ENCODE data around the gene APH1A. TPM values are rescaled to one million over a fixed set of nuclear protein-coding genes. Genes with fewer than 3 reads are reported as not detected.

APH1A gene
- total and polyA plus RNA-seq, 2 of the 13 experiments (the other 11 are each of a cell fraction or from before 2014, with no cell fraction given) = 114 to 130 TPM

- TF ChIP-seq ZBED4 (CRISPR knock-in tag; IDR thresholded peaks at IDR 0.05; ENCODE audit: borderline replicate concordance) (no peak), TCF7 (IDR thresholded peaks at IDR 0.05; ENCODE audit: low read depth) (no peak), LCORL (IDR thresholded peaks at IDR 0.05) (no peak), LCORL (CRISPR knock-in tag; IDR thresholded peaks at IDR 0.05) (peak; percentile 79), ZNF12 (CRISPR knock-in tag; IDR thresholded peaks at IDR 0.05) (0 out of 2 replicates have a peak, but pooled peaks have one; percentile 41), ZMAT5 (CRISPR knock-in tag; IDR thresholded peaks at IDR 0.05; ENCODE audit: borderline replicate concordance, low read depth) (no peak), ZNF574 (CRISPR knock-in tag; IDR thresholded peaks at IDR 0.05) (no peak; the same call in 1 of the 2 replicates), ZNF768 (CRISPR knock-in tag; IDR thresholded peaks at IDR 0.05) (no peak), MED13 (CRISPR knock-in tag; IDR thresholded peaks at IDR 0.05) (no peak), ZBTB1 (CRISPR knock-in tag; IDR thresholded peaks at IDR 0.05; ENCODE audit: borderline replicate concordance) (no peak), ZNF510 (CRISPR knock-in tag; IDR thresholded peaks at IDR 0.05; ENCODE audit: low read depth) (peak; percentile 80), NFAT5 (CRISPR knock-in tag; IDR thresholded peaks at IDR 0.05) (no peak), GLI4 (CRISPR knock-in tag; IDR thresholded peaks at IDR 0.05; ENCODE audit: borderline replicate concordance) (no peak), ZNF317 (CRISPR knock-in tag; IDR thresholded peaks at IDR 0.05) (no peak), SP140L (CRISPR knock-in tag; IDR thresholded peaks at IDR 0.05; ENCODE audit: borderline replicate concordance) (no peak), ZMYM4 (CRISPR knock-in tag; IDR thresholded peaks at IDR 0.05) (no peak), ZNF670 (CRISPR knock-in tag; IDR thresholded peaks at IDR 0.05; ENCODE audit: borderline replicate concordance) (no peak)
Measured at GRCh38 chr1:150257624-150258585, 10.9 kb downstream of the APH1A start, which contains the start of gene CA14 (continued).

Measured in HepG2 (cell line).